GM12864 (cell line): Measurements from ENCODE around the gene PMVK.
"Not testable (repeated sequence)": the region's sequence is repeated elsewhere in the genome, so short reads cannot be mapped to it uniquely, and the experiment has no call there.

Source experiments
- DNase-seq: peaks from one replicate; pipeline ENCODE4 v3.0.0-alpha.2; 2011; ENCODE audit warnings: low read depth
- H3K4me3 ChIP-seq: 2 replicates; pipeline ENCODE4 v1.5.1; 2011; ENCODE audit warnings: mild to moderate bottlenecking, low read depth, low read length, control low read depth
- CTCF ChIP-seq: IDR thresholded peaks from 2 replicates; pipeline ENCODE4 v1.5.1; 2011; ENCODE audit warnings: low read depth, mild to moderate bottlenecking, moderate library complexity, low read length, control low read depth, inconsistent platforms; ENCODE audit errors: missing control alignments

Gene PMVK

DNA sequence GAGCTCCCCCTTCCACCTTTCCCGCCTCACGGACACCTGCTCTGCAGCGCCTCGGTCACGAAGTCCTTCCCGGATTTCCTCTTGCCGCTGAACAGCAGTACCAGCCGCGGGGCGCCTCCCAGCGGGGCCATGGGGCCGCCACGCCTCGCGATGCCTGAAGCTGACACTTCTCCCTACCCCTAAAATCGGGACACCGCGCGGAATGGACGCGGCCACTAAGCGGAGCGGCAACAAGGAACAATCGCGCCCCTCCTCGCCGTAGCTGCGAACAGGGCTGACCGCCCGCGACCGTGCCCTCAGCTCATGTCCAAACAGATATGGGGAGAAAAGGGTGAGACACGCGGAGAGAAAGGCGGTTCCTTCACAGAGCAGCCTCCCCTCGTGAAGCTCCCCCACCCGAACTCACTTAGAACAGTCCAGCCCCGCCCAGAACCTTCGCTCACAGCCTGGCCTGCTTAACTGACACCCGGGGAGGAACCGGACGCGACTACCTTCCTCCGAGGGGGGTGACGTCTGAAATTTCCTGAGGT, at the start of gene PMVK:
TSS of gene PMVK (minus strand) at position 165 of the 530 bp plus-strand sequence. CDS start at position 131, 34 bp downstream.
- DNase-seq = peak; percentile 94
- peak within 1 kb of the TSS; percentile 81 for H3K4me3 ChIP-seq
- peak; percentile 29 for TF ChIP-seq CTCF

DNA sequence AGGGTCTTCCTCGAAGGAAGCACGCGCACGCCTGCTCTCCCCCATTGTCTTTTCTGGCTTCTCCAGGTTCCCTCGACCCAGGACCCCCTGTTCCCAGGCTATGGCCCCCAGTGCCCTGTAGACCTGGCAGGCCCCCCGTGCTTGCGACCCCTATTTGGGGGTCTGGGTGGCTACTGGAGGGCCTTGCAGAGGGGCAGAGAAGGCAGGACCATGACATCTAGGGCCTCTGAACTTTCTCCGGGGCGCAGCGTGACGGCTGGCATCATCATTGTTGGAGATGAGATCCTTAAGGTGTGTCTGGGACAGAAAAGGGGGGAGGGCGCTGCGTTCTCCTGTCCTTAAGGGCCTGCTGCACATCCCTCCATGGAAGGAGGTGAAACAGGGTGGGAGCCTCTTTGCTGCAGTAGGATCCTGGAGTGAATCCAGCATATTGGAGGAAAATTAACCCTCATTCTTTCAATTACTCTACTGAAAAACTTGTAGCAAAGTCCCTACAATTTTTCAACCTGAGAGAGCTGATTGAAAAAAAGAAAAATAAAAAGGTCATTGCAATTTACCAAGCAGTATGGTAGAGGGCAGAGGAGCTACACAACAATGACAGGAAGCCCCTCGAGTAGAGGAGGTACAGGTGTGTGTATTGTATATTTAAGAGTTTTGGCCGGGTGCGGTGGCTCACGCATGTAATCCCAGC, 47.4 kb upstream of the PMVK start:
- TF ChIP-seq CTCF = no peak
- DNase-seq = no peak
- peak overlapping the region; percentile 85 for H3K4me3 ChIP-seq

GRCh38 chr1:154982897-154983648, 46.6 kb upstream of the PMVK start, which contains the start of gene FLAD1:
Gene FLAD1 (plus strand): TSS chr1:154983344. CDS start chr1:154983695, 351 bp downstream.
- TF ChIP-seq CTCF = no peak
- H3K4me3 ChIP-seq = peak within 1 kb of the TSS; percentile 85
- peak; percentile 100 for DNase-seq

DNA sequence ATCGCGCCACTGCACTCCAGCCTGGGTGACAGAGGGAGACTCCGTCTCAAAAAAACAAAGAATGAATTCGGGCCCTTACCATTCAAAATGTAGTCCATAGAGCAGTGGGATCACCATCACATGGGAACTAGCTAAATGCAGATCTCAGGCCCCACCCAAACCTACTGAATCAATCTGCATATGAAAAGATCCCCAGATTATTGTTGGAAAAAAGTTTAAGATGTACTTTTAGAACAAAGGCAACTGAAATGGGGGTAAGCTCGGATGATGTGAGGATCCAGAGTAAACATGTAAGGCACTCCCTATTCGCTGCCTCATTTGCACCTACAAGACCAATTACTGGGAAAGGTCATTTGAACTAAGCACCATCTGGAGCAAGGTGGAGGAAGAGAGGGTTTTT, 45.8 kb upstream of the PMVK start:
- no peak for DNase-seq
- TF ChIP-seq CTCF = no peak
- H3K4me3 ChIP-seq = peak overlapping the region; percentile 50

- TF ChIP-seq CTCF = no peak
- H3K4me3 ChIP-seq = no peak overlapping the region
- DNase-seq = no peak
Observed at GRCh38 chr1:154978360-154978759, 41.8 kb upstream of the PMVK start.

- DNase-seq, H3K4me3 ChIP-seq: not testable (repeated sequence)
Observed at GRCh38 chr1:154977762-154978161, 41.2 kb upstream of the PMVK start.

DNA sequence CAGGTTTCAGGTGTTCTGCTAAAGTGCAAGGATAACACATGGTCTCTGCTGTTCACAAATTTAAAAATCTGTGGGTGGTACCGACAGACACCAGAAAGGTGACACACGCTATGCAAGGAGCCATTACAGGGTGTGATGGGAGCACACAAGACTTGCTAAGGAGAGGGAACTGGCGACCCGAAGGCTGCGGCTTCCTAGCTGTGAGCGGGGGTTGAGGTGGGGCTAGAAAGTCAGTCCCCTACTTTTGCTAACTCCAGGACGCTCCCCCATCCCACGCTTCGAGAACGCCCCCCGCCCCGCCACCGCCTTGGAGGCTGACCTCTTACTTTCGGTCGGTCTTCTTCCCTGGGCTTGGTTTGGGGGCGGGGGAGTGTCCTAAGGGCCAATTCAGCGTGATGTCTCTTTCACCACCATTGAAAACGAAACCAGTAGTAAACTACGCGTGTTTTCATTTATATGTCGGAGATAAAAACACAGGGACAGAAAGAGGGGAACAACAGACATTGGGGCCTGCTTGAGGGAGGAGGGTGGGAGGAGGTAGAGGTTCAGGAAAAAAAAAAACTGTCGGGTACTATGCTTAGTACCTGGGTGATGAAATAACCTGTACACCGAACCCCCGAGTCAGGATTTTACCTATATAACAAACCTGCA, 39.0 kb upstream of the PMVK start:
- H3K4me3 ChIP-seq = peak overlapping the region; percentile 85
- DNase-seq = peak; percentile 59
- no peak for TF ChIP-seq CTCF
